HG03571 (cell line): ENCODE data around the gene PRPF31.
"Not testable (repeated sequence)": the region's sequence is repeated elsewhere in the genome, so short reads cannot be mapped to it uniquely, and the experiment has no call there.

Source experiments
- ATAC-seq: cut with Tn5 transposase; IDR thresholded peaks from one replicate; pipeline ENCODE4 v1.9.1; 2021; ENCODE audit not compliant: unreplicated experiment

The PRPF31 gene, protein sequence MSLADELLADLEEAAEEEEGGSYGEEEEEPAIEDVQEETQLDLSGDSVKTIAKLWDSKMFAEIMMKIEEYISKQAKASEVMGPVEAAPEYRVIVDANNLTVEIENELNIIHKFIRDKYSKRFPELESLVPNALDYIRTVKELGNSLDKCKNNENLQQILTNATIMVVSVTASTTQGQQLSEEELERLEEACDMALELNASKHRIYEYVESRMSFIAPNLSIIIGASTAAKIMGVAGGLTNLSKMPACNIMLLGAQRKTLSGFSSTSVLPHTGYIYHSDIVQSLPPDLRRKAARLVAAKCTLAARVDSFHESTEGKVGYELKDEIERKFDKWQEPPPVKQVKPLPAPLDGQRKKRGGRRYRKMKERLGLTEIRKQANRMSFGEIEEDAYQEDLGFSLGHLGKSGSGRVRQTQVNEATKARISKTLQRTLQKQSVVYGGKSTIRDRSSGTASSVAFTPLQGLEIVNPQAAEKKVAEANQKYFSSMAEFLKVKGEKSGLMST

DNA sequence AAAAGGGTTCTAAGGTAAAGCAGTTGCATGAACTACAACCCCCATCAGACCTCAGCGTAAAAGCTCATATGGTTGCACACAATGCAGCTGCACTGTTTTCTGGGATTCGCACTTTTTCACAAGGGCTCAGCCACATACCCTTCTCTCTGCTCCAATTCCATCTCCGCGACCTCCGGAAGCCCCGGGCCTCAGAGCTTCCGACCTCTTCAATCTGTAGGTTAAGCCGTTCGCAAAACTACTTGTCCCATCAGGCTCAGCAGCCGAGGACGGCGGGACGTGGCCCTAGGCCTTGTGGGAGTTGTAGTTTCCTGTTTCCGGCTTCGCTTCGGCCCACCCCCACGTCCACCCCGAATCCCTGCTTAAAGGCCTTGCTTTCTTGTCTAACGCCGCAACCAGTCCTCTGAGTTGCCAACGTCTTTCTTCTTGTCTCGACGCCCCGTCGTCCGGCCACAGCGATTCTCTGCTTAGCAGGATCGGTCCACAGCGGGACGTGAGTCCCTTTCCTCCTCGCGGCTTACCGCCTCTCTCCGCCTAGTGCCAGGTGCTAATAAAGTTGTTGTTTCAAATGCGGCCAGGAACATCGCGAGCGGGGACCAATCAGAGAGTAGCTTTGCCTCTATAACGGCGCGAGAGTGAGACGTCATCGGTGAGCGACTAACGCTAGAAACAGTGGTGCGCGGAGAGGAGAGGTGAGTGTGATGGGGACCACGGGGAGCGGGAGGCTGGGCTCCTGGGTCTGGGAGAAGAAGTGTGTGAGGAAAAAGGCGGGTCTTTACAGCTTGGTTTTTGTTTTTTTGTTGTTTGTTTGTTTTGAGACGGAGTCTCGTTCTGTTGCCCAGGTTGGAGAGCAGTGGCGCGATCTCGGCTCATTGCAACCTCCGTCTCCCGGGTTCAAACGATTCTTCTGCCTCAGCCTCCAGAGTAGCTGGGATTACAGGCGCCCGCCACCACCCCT lies at the start of gene PRPF31, which contains the start of gene TFPT:
PRPF31 (plus strand) TSS at position 646 of the 955 bp plus-strand sequence. CDS start 2,525 bp downstream, outside the sequence.
TFPT (minus strand) TSS at position 549 of the 955 bp plus-strand sequence; CDS start at position 161, 388 bp downstream.
- ATAC-seq = peak; percentile 73

DNA sequence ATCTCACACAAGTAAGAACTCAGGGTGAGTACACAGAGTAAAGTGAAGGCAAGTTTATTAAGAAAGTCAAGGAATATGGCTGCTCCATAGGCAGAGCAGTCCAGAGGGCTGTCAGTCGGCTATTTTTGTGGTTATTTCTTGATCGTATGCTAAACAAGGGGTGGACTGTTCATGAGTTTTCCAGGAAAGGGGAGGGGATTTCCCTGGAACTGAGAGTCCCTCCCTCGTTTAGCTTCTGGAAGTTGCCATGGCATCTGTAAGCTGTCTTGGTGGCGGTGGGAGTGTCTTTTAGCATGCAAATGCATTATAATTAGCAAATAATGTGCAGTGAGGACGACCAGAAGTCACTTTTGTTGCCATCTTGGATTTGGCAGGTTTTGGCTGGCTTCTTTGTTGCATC lies 46.1 kb upstream of the PRPF31 start:
- ATAC-seq = no peak

DNA sequence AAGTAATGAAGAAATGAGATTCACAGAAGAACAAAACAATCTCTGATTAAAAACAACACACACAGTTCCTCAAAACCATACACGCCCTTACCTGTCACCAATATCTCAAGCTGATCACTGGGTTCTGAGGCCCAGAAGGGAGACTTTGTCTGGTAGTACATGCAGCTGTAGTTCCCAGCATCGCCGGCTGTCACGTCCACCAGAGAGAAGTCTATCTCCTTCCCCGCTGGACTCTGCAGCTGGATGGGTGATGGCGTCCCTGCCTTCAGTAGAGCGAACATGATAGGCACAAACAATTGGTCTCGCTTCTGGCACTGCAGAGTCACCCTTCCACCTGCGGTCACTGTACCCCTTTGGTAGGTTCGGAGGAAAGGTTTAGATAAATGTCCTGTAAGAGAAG lies 41.7 kb upstream of the PRPF31 start:
- no peak for ATAC-seq

DNA sequence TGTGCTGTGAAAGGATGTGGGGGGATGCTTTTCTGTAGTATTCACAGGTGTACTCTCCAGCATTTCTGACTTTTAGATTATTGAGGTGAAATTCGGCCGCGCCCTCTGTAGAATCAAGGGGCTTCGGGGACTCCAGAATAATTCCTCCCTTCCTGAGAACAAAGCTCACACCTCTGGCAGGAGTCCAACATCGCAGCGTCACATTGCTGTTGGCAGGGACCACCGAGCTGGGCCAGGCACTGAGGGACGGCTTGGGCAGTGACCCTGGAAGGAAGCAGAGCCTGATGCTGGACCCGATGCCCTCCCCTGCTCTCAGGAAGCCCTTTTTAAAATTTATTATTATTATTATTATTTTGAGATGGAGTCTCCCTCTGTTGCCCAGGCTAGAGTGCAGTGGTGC lies 40.7 kb upstream of the PRPF31 start:
- ATAC-seq = no peak

DNA sequence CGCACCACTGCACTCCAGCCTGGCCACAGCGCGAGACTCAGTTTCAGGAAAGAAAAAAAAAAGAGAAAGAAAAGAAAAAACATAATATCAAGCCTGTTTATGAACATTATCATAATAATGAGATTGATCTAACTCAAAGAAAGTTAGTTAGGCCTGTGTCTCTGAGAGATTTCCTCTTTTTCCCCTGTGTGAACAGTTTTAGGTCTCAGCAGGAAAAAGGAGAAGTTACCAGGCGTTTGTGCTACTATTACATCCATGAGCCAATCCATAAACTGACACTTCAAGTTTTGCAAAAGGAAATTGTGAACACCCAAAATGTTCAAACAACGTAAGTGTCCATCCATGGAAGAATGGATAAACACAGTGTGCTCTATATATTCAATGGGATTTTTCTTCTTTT lies 38.2 kb upstream of the PRPF31 start:
- no peak for ATAC-seq

DNA sequence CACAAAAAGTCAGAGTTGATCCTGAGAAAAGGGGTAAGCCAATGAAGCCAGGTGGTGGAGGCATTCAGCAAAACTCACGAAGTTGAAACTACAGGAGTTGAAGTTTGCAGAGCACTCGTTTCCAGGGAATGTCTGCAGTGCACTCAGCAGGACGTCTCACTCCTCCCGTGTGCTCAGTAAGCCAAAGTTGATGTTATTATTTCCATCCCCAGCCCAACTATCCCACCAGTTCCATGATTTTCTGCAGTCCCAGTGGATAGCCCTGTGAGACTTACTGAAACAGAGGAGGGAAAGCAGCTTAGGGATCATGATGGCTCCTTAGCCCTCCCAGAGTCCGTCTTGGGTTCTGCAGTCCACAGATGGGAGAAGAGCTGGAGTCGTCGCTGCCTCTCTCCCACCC lies 34.5 kb upstream of the PRPF31 start, which contains the start of gene TARM1:
TARM1 (minus strand) TSS at position 334 of the 400 bp plus-strand sequence; CDS start at position 309, 25 bp downstream.
- ATAC-seq = no peak

DNA sequence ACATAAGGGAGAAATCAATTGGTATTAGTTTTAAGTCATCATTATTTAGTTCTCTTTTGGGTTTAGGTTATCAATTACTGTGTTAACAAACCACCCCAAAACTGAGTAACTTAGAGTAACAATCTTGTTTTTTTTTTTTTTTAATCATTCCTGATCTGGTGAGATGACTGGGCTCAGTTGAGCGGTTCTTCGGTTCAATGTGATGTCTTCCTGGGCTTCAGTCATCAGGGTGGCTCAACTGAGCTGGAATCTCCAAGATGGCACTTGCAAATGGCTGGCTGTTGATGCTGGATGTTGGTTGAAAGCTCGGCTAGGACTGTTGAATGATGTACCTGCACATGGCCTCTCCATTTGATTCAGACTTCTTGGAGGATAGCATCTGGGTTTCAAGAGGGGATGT lies 31.1 kb upstream of the PRPF31 start:
- ATAC-seq = no peak

DNA sequence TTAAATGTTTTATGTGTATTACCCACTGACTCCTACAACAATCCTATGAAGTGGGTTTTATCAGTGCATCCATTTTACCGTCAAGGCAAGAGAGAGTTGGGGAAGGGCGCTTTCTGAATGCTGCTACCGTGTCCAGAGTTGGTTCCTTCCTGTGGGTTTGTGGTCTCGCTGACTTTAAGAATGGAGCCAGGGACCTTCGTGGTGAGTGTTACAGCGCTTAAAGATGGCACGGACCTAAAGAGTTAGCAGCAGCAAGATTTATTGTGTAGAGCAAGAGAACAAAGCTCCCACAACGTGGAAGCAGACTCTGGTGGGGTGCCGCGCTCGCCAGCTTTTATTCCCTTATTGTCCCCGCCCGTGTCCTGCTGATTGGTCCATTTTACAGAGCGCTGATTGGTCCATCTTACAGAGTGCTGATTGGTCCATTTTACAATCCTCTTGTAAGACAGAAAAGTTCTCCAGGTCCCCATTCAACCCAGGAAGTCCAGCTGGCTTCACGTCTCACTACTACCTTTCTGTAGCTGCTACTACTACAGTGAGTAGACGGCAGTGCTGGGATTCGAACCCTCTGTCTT lies 21.0 kb upstream of the PRPF31 start:
- no peak for ATAC-seq

DNA sequence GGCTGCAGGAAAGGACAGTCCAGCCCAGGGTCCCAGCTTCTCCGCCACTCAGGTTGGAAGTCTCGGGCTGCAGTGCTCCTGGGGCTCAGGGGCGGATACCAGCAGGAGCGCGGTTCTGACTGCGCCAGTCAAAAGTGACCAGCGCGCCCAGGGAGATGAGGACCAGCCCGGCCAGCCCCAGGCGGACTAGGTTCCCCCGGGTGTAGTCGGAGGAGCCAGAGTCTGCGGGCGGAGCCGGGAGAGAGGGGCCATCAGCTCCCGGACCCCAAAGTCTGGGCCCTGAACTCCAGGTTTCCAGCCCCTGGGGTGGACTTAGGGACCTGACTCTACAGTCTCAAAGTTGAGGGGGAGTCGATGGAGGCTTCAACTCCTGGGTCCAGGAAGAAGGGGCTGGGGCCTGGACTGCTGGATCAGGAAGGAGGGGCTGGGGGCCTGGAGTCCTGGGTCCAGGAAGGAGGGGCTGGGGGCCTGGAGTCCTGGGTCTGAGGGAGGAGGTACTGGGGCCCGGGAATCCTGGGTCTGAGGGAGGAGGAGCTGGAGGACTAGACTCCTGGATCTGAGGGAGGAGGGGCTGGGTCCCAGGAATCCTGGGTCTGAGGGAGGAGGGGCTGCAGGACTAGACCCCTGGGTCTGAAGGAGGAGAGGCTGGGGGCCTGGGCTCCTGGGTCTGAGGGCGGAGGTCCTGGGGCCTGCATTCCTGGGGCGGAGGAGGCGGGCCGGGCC lies 20.3 kb upstream of the PRPF31 start:
- no peak for ATAC-seq

DNA sequence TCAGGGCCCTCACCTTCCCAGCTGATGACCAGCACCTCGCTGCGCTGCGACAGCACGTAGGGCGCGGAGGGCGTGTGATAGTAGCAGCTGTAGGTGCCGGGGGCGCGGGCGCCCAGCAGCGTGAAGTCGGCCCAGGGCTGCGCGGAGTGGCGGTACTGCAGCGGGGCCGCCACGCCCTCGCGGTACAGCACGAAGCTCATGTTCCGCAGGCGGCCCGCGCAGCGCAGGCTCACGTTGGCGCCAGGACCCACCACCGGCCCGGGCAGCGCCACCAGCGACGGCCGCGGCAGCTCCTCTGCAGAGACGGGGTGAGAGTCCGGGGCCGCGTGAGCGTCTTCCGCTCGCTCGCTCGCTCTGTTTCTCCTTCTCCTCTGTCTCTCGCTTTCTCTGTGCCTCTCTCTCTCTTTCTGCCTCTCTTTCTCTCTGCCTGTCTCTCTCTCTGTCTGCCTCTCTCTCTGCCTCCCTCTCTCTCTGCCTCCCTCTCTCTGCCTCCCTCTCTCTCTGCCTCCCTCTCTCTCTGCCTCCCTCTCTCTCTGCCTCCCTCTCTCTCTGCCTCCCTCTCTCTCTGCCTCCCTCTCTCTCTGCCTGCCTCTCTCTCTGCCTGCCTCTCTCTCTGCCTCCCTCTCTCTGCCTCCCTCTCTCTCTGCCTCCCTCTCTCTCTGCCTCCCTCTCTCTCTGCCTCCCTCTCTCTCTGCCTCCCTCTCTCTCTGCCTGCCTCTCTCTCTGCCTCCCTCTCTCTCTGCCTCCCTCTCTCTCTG lies 19.5 kb upstream of the PRPF31 start:
- ATAC-seq = not testable (repeated sequence)

DNA sequence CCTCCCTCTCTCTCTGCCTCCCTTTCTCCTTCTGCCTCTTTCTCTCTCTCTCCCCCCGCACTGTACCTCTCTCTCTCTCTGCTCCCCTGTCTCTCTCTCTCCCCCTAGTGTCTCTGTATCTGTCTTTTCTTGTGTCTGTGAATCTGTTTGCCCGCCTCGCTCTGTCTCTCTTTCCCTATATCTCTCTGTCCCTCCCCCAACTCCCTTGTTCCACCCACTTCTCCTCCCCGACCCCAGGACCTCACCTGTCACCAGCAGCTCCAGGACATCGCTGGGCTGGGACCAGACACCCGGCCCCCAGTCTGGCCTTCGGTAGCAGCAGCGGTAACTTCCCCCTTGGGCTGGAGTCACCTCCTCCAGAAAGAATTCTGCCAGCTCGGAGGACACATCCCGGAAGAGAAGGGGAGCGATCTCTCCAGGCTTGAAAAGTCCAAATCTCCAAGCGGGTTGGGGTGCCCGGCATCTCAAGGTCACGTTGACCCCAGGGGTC lies 18.9 kb upstream of the PRPF31 start:
- ATAC-seq = no peak

DNA sequence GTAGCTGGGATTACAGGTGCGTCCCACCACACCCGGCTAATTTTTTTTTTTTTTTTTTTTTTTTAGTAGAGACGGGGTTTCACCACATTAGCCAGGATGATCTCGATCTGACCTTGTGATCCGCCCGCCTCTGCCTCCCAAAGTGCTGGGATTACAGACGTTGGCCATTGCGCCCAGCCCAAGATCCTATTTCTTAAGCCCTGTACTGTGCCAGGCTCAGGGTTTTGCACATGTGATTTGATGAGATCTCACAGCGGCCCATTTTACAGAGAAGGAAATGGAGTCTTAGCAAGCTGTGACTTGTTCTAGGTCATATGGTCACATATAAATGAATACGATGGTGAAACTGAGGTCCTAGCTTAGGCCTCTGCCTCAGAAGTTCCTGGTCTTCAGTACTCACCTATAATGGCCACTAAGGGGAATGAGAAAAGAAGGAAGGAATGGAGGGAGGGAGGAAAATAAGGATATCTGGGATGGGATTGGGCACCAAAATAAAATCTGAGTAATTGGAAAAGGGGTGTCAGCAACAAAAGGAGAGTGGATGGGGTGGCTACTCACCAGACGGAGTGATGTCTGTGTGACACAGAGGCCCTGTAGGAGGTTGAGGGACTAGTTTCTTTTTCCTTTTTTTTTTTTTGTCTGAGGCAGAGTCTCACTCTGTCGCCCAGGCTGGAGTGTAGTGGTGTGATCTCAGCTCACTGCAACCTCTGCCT lies 16.2 kb upstream of the PRPF31 start:
- ATAC-seq = no peak

DNA sequence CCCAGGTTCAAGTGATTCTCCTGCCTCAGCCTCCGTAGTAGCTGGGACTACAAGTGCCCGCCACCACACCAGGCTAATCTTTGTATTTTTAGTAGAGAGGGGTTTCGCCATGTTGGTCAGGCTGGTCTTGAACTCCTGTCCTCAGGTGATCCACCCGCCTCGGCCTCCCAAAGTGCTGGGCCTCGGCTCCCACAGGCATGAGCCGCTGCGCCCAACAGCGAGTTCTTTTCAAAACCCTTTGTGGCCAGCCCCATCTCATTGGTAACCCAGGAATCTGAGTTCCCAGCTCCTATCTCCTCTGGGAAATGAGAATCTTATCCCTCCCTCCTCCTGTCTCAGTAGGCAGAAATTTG lies 15.7 kb upstream of the PRPF31 start:
- not testable (repeated sequence) for ATAC-seq

DNA sequence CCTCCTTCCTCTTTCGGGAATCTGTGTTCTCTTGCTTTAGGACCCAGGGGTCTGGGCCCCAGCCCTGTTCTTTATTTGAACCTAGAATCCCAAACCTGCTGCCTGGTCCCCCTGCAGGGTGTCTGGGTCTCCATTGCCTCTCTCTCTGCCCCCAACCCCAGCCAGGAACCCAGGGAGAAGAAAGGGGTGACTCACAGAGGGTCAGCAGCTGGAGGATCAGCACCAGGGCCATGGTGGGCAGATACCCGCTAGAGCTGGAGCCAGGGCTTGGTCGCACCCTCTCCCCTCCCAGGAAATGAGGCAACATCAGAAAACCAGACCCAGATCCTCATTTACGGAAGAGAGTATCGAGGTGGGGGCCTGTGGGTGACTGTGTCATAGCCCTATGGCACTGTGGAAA lies 15.0 kb upstream of the PRPF31 start, which contains the start of gene OSCAR:
OSCAR (minus strand) TSS at position 243 of the 400 bp plus-strand sequence; CDS start at position 232, 11 bp downstream.
- no peak for ATAC-seq

DNA sequence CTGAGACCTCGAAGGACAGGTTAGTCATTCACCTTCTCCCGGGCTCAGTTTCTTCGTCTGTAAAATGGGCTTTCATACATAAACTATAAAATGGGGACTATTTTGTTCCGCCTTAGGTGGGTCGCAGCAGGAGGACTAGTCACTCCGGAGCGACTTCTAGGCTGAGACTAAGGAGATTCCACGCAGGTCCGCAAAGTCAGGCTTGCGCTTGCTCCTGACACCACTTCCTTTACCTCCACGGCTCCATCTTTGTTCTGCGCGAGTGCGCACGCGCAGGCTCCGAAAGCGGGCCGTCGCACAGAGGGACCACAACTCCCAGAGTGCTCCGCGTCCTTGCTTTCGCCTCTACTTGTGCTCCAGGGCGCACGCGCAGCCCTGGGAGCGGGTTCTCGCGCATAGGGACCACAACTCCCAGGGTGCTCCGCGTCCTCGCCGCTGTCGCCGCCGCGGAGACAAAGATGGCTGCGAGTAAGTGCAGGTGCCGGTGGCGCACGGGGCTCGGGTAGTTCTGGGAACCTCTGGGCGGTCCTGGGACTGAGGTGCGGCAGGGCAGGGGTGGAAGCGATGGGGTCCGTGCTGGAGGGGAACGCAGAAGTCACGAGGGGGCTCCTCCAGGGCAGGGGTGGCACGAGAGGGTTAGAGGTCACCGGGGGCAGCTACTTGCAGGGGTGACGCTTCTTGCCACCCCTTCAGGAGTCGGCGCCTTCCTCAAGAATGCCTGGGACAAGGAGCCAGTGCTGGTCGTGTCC lies 13.0 kb upstream of the PRPF31 start, which contains the start of gene NDUFA3:
NDUFA3 (plus strand) TSS at position 435 of the 749 bp plus-strand sequence; CDS start at position 459, 24 bp downstream.
- peak; percentile 91 for ATAC-seq

DNA sequence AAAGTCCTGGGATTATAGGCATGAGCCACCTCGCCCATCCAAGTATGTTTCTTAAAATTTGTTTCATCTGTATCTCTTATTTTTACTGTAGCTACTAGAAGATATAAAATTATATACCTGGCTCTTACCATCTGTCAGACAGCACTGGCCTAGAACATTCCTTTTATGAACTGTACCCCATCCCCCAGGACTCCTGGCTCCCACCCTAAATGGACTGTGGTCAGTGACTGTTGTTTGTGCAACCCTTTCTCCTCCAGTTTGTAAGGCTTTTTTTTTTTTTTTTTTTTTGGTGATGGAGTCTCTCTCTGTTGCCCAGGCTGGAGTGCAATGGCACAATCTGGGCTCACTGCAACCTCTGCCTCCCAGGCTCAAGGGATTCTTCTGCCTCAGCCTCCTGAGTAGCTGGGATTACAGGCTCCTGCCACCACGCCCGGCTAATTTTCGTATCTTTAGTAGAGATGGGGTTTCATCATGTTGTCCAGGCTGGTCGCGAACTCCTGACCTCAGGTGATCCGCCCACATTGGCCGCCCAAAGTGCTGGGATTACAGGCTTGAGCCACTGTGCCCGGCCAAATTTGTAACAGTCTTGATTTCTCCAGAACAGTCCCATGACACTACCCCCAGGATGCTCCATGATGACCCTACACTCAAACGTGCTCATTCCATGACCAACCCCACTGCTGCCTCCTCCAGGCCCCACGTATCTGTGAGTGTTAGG lies 10.4 kb upstream of the PRPF31 start:
- ATAC-seq = no peak

DNA sequence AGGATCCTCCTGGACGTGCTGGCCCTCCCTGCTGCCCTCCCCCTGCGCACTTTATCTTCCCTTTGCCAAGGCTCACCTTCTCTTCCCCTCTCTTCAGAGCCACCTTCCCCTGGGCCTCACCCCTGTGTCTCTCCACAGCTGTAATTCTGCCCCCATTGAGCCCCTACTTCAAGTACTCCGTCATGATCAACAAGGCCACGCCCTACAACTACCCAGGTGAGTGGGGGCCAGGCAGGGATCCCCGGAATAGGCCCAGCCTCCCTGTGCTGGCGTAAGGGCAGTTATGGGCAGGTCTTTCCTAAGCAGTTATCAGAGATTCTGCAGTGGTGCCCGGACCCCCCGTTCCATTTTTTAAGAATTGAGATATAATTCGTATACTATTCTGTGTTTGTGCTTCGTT lies 9.8 kb upstream of the PRPF31 start:
- ATAC-seq = no peak
